IgD-negative memory B cell (primary cell): ENCODE data around the gene RNF138. TPM values are rescaled to one million over a fixed set of nuclear protein-coding genes. Genes with fewer than 3 reads are reported as not detected.
"Not testable (repeated sequence)": the region's sequence is repeated elsewhere in the genome, so short reads cannot be mapped to it uniquely, and the experiment has no call there.

Experiments
- H3K27ac Mint-ChIP-seq, 3 donors: one replicate each; pipeline ENCODE4 v1.8.0; 2020 to 2022; ENCODE audit warnings: mild to moderate bottlenecking in 3 of 3, mixed read lengths in 3 of 3, moderate library complexity in 1 of 3
- H3K27me3 Mint-ChIP-seq: one replicate; pipeline ENCODE4 v1.8.0; 2021; ENCODE audit warnings: mixed read lengths
- H3K36me3 Mint-ChIP-seq: one replicate; pipeline ENCODE4 v1.8.0; 2020; ENCODE audit warnings: mild to moderate bottlenecking, mixed read lengths
- H3K4me1 Mint-ChIP-seq, 3 donors: one replicate each; pipeline ENCODE4 v1.8.0; 2020 to 2022; ENCODE audit warnings: mixed read lengths in 3 of 3, mild to moderate bottlenecking in 1 of 3
- H3K4me3 Mint-ChIP-seq, 4 donors: one replicate each; pipeline ENCODE4 v1.8.0; 2020 to 2022; ENCODE audit warnings: mild to moderate bottlenecking in 4 of 4, mixed read lengths in 4 of 4, moderate library complexity in 3 of 4
- H3K9me3 Mint-ChIP-seq, 3 donors: one replicate each; pipeline ENCODE4 v1.8.0; 2020 to 2021; ENCODE audit warnings: mixed read lengths in 3 of 3, mild to moderate bottlenecking in 1 of 3
- polyA plus RNA-seq: library from polyadenylated mRNA; unstranded; fragments of 300-500 nt; fragmentation: Illumina TruSeq; gene quantifications from one replicate; pipeline ENCODE4 v1.2.3, GENCODE V29; 2021

The RNF138 gene
- polyA plus RNA-seq, 1 donor from 2014 or later: 62.4 TPM

- Mint-ChIP-seq H3K27ac (peak overlapping the region in 1 of 3 donors; percentile 78), H3K36me3 (no peaks in the 10 kb centered on the region), H3K4me1 (peaks cover 13 to 35% (median 20%) of the 10 kb centered on the region in 3 donors), H3K27me3 (no peaks in the 10 kb centered on the region), H3K9me3 (peaks cover 0 to 2% (median 0%) of the 10 kb centered on the region in 3 donors), H3K4me3 (no peak overlapping the region)
Measured at GRCh38 chr18:32086881-32087280, 4.8 kb upstream of the RNF138 start.

- H3K27me3 Mint-ChIP-seq, H3K9me3 Mint-ChIP-seq, H3K36me3 Mint-ChIP-seq: not testable (repeated sequence)
- Mint-ChIP-seq H3K27ac (peak overlapping the region; percentile 90 to 97 (median 90)), H3K4me3 (peak overlapping the region in 2 of 4 donors; percentile 56 to 89), H3K4me1 (peaks cover 23 to 36% (median 23%) of the 10 kb centered on the region in 3 donors)
Measured at GRCh38 chr18:32090831-32091230, 843 bp upstream of the RNF138 start.

- no peaks in the 10 kb centered on the region for H3K9me3 Mint-ChIP-seq
- H3K36me3 Mint-ChIP-seq: peaks cover 6% of the 10 kb centered on the region
- peak overlapping the region; percentile 96 to 99 (median 96) for H3K4me3 Mint-ChIP-seq
- H3K27ac Mint-ChIP-seq: peak overlapping the region; percentile 90 to 99 (median 97)
- H3K4me1 Mint-ChIP-seq: peaks cover 25 to 37% (median 26%) of the 10 kb centered on the region in 3 donors
- H3K27me3 Mint-ChIP-seq: no peaks in the 10 kb centered on the region
Measured at GRCh38 chr18:32091325-32091723, 350 bp upstream of the RNF138 start.

GRCh38 chr18:32092422-32093101 lies 888 bp downstream of the RNF138 start:
- Mint-ChIP-seq H3K27ac (peak overlapping the region; percentile 90 to 99 (median 97)), H3K27me3 (no peaks in the 10 kb centered on the region), H3K4me3 (peak overlapping the region; percentile 96 to 100 (median 98)), H3K36me3 (peaks cover 6% of the 10 kb centered on the region), H3K9me3 (no peaks in the 10 kb centered on the region), H3K4me1 (peaks cover 32 to 38% (median 35%) of the 10 kb centered on the region in 3 donors)

GRCh38 chr18:32093102-32093511 lies 1.4 kb downstream of the RNF138 start:
- Mint-ChIP-seq H3K27me3 (no peaks in the 10 kb centered on the region), H3K27ac (peak overlapping the region; percentile 90 to 99 (median 97)), H3K9me3 (no peaks in the 10 kb centered on the region), H3K4me1 (peaks cover 32 to 38% (median 35%) of the 10 kb centered on the region in 3 donors), H3K4me3 (peak overlapping the region; percentile 96 to 100 (median 98)), H3K36me3 (peaks cover 6% of the 10 kb centered on the region)

- H3K4me1 Mint-ChIP-seq: peaks cover 32 to 38% (median 35%) of the 10 kb centered on the region in 3 donors
Measured at GRCh38 chr18:32093523-32093922, 1.8 kb downstream of the RNF138 start.

GRCh38 chr18:32095192-32095899 lies 3.7 kb downstream of the RNF138 start:
- peak overlapping the region in 2 of 4 donors; percentile 19 to 85 for H3K4me3 Mint-ChIP-seq
- H3K27ac Mint-ChIP-seq: peak overlapping the region; percentile 17 to 97 (median 59)
- H3K4me1 Mint-ChIP-seq: peaks cover 40 to 48% (median 46%) of the 10 kb centered on the region in 3 donors
- peaks cover 6% of the 10 kb centered on the region for H3K36me3 Mint-ChIP-seq
- H3K9me3 Mint-ChIP-seq: no peaks in the 10 kb centered on the region
- no peaks in the 10 kb centered on the region for H3K27me3 Mint-ChIP-seq

More at GRCh38 chr18:32093523-32093922, 1.8 kb downstream of the RNF138 start:
- H3K4me3 Mint-ChIP-seq: peak overlapping the region; percentile 96 to 100 (median 98)
- no peaks in the 10 kb centered on the region for H3K9me3 Mint-ChIP-seq
- no peaks in the 10 kb centered on the region for H3K27me3 Mint-ChIP-seq
- H3K36me3 Mint-ChIP-seq: peaks cover 6% of the 10 kb centered on the region
- peak overlapping the region; percentile 90 to 99 (median 97) for H3K27ac Mint-ChIP-seq

GRCh38 chr18:32095900-32096229 lies 4.2 kb downstream of the RNF138 start:
- H3K27ac Mint-ChIP-seq: peak overlapping the region; percentile 17 to 59 (median 22)
- peaks cover 42 to 49% (median 48%) of the 10 kb centered on the region in 3 donors for H3K4me1 Mint-ChIP-seq
- H3K9me3 Mint-ChIP-seq: no peaks in the 10 kb centered on the region
- no peaks in the 10 kb centered on the region for H3K27me3 Mint-ChIP-seq
- H3K36me3 Mint-ChIP-seq: peaks cover 6% of the 10 kb centered on the region
- peak overlapping the region in 3 of 4 donors; percentile 15 to 85 (median 19) for H3K4me3 Mint-ChIP-seq

- Mint-ChIP-seq H3K27ac (peak overlapping the region in 1 of 3 donors; percentile 13), H3K27me3 (no peaks in the 10 kb centered on the region), H3K9me3 (no peaks in the 10 kb centered on the region), H3K36me3 (peaks cover 6% of the 10 kb centered on the region), H3K4me1 (peaks cover 40 to 50% (median 45%) of the 10 kb centered on the region in 3 donors), H3K4me3 (peak overlapping the region in 3 of 4 donors; percentile 21 to 85 (median 66))
Measured at GRCh38 chr18:32096946-32097345, 5.3 kb downstream of the RNF138 start.

- Mint-ChIP-seq H3K27ac (peak overlapping the region in 1 of 3 donors; percentile 64), H3K36me3 (peaks cover 6% of the 10 kb centered on the region), H3K4me1 (peaks cover 15 to 36% (median 30%) of the 10 kb centered on the region in 3 donors), H3K27me3 (no peaks in the 10 kb centered on the region), H3K4me3 (no peak overlapping the region), H3K9me3 (no peaks in the 10 kb centered on the region)
Measured at GRCh38 chr18:32104516-32104915, 12.8 kb downstream of the RNF138 start.

GRCh38 chr18:32110005-32110404 lies 18.3 kb downstream of the RNF138 start:
- Mint-ChIP-seq H3K4me3 (no peak overlapping the region), H3K27ac (no peak overlapping the region), H3K36me3 (peaks cover 2% of the 10 kb centered on the region), H3K4me1 (peaks cover 11 to 36% (median 35%) of the 10 kb centered on the region in 3 donors), H3K9me3 (no peaks in the 10 kb centered on the region), H3K27me3 (no peaks in the 10 kb centered on the region)

- Mint-ChIP-seq H3K27ac (no peak overlapping the region), H3K4me3 (no peak overlapping the region), H3K36me3 (peaks cover 5% of the 10 kb centered on the region), H3K9me3 (no peaks in the 10 kb centered on the region), H3K27me3 (no peaks in the 10 kb centered on the region), H3K4me1 (peaks cover 14 to 33% (median 30%) of the 10 kb centered on the region in 3 donors)
Measured at GRCh38 chr18:32111706-32112105, 20.0 kb downstream of the RNF138 start.

- no peak overlapping the region for H3K27ac Mint-ChIP-seq
- H3K36me3 Mint-ChIP-seq: peaks cover 3% of the 10 kb centered on the region
- peaks cover 14 to 29% (median 28%) of the 10 kb centered on the region in 3 donors for H3K4me1 Mint-ChIP-seq
- no peaks in the 10 kb centered on the region for H3K9me3 Mint-ChIP-seq
- no peaks in the 10 kb centered on the region for H3K27me3 Mint-ChIP-seq
- H3K4me3 Mint-ChIP-seq: no peak overlapping the region
Measured at GRCh38 chr18:32112826-32113225, 21.2 kb downstream of the RNF138 start.

- H3K27ac Mint-ChIP-seq: peak overlapping the region in 1 of 3 donors; percentile 27
Measured at GRCh38 chr18:32114293-32114942, 22.7 kb downstream of the RNF138 start.

GRCh38 chr18:32122039-32122438 lies 30.4 kb downstream of the RNF138 start:
- peaks cover 6% of the 10 kb centered on the region for H3K36me3 Mint-ChIP-seq
- no peaks in the 10 kb centered on the region for H3K27me3 Mint-ChIP-seq
- no peak overlapping the region for H3K4me3 Mint-ChIP-seq
- peaks cover 0 to 2% (median 1%) of the 10 kb centered on the region in 3 donors for H3K4me1 Mint-ChIP-seq
- no peak overlapping the region for H3K27ac Mint-ChIP-seq
- no peaks in the 10 kb centered on the region for H3K9me3 Mint-ChIP-seq

More at GRCh38 chr18:32114293-32114942, 22.7 kb downstream of the RNF138 start:
- no peaks in the 10 kb centered on the region for H3K27me3 Mint-ChIP-seq
- no peaks in the 10 kb centered on the region for H3K9me3 Mint-ChIP-seq
- H3K36me3 Mint-ChIP-seq: peaks cover 3% of the 10 kb centered on the region
- no peak overlapping the region for H3K4me3 Mint-ChIP-seq
- peaks cover 8 to 22% (median 22%) of the 10 kb centered on the region in 3 donors for H3K4me1 Mint-ChIP-seq
